Activated CD8-positive, alpha-beta memory T cell treated with anti-CD3 and anti-CD28 coated beads, Interleukin-2, amount 50 U/mL, for 24 hours (primary cell): ENCODE measurements around the gene ADAM12.

ENCODE experiments used
- DNase-seq: peaks from one replicate; pipeline ENCODE4 v3.0.0-alpha.2; 2020; ENCODE audit errors: extremely low read depth

The ADAM12 gene

DNA sequence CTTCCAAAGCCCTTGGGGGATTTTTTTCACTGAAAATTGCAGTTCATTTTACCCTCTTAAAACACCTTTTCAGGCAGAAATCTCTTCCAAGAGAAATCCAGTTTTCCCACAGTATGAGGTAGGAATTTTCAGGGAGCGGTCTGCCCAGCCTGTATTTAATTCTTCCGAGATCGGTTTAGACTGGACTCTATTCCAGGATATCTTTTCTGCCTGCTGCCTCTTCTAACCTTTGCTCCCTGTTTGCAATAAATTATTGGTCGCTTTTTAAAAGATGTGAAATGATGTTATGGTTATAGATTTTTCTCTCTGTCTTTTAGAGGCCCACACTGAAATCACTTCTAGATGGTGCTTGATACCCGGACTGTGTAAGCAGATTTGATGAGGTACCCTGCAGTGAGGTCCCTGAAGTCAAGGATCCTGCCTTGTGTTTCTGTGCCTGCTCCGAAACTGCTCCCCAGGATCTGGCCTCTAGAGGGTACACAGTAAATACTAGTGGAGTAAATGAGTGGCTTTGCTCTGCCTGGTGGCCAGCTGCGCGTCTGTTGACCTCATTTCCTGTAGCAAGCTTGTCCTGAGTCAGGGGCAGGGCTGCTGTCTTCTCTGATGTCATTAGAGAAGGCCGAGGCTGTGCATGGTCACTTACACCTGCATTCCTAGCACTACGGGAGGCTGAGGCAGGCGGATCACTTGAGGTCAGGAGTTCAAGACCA, 300.3 kb downstream of the ADAM12 start:
- DNase-seq = no peak

DNA sequence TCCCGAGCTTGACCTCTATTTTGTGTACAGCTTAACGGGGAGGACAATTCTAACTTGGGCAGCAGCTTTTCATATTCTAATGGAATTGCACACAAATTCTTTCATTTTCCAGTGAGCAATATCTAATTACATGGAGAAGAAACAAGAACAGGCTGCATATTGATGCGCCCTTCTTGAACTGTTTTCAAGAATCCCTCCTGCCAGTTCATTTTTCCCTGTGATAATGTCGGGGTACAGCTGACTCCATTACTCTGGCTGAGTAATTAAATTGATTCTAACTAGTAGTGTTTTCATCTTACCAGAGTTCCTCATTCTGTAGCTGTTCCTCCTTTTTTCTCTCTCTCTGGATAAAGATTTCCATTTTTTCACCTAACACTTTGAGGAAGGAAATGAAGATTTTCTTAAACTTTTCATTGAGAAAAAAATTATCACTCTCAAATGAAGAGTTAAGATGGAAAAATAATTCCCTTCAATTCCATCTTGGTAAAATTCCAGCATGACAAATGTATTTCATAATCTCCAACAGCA, 301.1 kb downstream of the ADAM12 start:
- DNase-seq = no peak

GRCh38 chr10:126085806-126086205, 302.5 kb downstream of the ADAM12 start:
- DNase-seq = no peak

GRCh38 chr10:126084369-126084768, 303.9 kb downstream of the ADAM12 start:
- DNase-seq = no peak

- DNase-seq = no peak
These were observed 305.3 kb downstream of the ADAM12 start for GRCh38 chr10:126083009-126083408.

DNA sequence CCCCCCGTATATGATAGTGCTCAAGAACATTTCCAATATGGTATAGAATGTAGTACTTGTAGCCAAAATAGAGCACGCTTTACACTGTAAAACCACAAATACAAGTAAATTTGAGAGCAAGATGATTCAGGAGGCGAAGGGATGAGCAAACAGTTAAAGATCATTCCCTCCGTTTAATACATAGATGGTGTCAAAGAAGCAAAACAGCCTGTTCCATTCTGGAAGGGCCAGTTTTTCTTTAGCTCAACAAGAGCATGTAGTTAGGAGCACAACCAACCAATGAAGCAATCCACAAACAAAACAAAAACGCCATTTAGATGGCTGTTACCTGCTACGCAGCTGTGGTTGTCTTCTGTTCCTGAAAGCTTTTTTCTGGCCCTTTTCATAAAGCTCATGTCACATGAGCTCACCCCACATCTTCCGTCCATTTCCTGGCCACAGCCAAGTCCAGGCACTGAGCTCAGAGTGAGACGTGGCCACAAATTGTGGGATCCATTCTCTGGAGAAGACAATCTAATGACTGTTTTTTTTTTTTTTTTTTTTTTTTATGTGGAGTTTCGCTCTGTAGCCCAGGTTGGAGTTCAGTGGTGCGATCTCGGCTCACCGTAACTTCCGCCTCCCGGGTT, 306.3 kb downstream of the ADAM12 start:
- DNase-seq = no peak

DNA sequence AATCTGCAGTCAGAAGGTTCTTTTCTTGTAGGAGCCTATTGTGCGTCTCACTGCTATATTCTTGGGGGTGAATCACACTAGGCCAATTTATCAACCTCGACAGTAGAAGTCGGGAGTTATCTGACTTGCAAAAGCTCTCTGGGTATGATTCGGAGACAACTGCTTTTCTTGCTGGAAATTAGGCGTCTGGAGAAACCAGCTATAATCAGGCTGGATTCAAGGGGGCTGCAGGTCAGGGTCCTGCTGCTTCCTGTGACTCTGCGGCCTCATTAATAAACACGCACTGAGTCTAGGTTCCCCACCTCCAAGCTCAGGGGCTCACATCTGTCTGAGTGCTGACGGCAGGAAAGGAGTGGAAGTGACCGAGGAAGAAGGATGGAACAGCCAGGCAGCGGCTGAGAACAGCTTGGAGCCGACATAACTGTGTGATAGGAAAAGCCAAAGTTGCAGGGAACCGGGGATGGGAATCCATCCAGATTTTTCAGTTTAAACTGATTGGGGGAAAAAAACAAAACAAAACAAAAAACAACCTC, 307.3 kb downstream of the ADAM12 start:
- no peak for DNase-seq

- DNase-seq = no peak
These were observed 307.9 kb downstream of the ADAM12 start for GRCh38 chr10:126080291-126080825.

GRCh38 chr10:126075009-126075408, 313.3 kb downstream of the ADAM12 start:
- no peak for DNase-seq

GRCh38 chr10:126074291-126074690, 314.0 kb downstream of the ADAM12 start:
- no peak for DNase-seq

DNA sequence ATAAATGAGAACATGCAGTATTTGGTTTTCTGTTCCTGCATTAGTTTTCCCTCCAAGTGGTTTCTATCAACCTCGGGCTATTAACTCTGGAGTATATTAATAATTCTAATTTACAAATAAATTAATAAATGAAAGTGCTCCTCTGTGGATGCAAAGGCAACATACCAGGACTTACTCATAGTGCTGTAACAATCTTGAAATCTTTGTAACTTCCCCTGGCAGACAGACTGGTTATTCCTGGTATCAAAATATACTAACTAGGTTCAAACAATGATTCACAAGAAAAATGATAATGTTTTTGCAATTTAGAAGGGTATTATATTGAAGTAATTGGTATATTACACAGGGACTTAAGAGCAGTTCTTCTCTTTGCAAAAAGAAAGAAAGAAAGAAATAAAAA, 314.7 kb downstream of the ADAM12 start:
- DNase-seq = no peak

DNA sequence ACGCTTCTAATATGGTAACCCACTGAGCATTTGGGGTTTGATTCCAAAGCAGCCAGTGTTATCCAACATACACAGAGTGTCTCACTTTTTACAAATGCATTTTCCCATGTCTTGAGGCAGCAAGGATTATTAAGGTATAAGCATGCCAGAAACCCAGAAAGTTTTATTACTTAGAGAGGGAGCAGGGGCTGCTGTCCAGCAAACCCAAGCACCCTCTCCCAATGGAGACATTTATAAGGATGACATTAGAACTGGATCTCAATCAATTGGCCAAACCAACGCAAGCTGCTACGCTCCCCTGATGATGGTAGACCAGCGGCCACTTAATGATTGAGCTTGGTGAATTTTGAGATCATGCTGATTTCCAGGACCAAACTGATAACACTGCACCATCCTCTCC, 315.7 kb downstream of the ADAM12 start:
- no peak for DNase-seq

- DNase-seq = no peak
These were observed 317.6 kb downstream of the ADAM12 start for GRCh38 chr10:126070476-126071215.

- no peak for DNase-seq
These were observed 320.0 kb downstream of the ADAM12 start for GRCh38 chr10:126068322-126068721.

DNA sequence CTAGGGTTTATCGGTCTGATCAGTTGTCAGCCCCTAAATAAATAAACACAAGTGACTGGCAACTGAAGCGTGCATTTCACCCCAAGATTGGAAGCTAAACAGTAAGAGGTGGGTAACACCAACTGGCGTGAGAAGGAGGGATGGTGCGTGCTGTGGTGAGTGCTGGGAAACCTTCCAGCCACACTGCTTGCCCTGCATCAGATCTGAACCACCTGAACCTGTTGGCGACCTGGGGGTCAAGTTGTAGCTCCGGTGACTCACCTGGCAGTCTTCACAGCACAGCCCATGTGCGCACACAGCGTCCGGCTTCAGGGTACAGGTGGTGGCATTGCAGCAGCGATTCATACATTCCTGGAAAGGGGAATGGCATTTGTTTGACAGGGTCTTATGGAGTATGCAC, 321.8 kb downstream of the ADAM12 start:
- DNase-seq = no peak

DNA sequence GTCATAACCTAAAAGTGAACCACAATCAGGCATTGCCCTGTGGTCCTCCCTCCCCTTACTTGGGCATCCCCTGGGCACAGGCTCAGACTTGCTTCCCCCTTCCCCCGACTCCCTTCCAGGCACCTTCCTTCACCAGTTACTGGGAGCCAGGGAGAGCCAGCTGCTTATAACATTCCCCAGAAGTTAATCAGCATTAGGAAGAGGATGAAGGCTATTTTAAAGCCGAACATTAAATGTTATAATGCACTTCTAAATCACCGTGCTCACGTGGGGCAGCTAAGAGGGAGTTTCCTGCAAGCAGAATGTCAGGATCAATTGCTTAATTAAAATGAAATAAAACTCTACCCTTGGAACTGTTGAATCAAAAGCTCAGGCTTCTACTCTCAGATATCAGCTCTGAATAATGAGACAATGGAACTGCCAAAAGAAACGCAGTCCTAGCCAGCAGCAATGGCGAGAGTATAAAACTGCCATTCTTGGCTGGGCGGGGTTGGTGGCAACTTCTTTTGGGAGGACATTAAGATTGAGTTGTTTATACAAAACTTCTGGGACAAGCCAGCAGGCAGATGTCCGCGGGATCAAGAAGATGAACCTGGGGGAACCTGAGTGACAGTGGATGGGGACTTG, 322.4 kb downstream of the ADAM12 start:
- no peak for DNase-seq

GRCh38 chr10:126064512-126064911, 323.8 kb downstream of the ADAM12 start:
- no peak for DNase-seq

DNA sequence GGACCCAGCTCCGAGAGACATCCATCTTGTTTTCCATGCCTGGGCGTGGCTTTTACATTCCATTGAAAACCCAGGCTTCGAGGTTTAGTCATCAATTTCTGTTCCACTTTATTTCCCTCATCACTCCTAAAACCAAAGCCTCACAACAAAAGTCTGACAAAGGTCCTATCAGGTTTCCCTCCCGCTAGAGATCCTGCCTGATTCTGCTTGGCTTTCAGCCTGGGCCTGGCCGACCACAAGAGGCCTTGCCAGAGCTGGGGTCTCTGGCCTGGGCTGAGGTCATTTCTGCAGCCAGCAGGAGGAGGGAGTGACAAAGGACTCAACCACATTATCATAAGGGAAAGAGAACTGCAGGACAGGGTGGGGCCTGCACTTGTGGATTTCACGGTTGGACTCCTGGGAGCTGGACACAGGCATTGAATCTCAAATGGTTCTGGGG, 324.9 kb downstream of the ADAM12 start:
- DNase-seq = no peak

DNA sequence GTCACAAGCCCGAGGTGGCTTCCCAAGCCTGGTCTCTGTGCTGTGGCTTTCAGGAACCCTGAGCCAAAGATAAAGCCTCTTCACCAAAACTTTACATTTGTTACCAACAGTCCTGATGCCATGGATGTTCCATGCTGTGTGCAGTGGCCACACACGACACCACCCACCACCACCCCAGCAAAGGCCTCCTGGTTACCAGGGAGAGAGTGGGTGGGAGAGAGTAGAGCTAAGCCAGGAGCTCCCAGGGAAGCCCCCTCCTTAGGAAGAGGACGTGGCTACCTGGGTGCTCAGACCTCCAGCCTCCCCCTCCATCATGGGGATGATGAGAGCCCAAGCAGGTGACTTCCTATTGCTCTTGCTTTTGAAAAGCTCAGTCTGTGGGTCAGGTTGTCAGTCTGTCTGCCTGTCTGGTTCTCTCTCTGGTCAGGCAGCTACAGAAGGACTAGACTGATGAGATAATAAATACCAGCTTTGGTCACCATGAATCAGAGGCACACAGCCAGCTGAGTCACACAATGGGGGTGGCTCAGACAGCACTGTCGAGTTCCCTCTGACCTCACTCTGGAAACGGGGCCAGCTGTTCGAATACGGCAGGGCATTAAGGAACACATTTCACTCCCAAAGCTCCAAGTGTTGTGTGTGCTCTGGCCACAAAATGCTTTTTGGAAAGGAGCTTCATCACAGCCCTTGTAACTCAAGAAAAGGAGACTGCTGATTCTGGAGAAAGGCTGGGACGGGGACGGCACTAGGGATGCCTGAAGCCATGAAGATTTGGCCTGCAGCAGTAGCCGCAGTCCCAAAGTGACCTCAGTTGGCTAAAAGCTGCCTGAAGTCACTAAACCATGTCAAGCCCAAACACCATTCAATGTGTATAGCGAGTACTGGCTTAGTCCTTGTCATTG, 325.9 kb downstream of the ADAM12 start:
- DNase-seq = no peak

GRCh38 chr10:126061526-126061925, 326.8 kb downstream of the ADAM12 start:
- DNase-seq = no peak
